Measurements from ENCODE around the gene RUNX2. TPM values are rescaled to one million over a fixed set of nuclear protein-coding genes. Genes with fewer than 3 reads are reported as not detected.

The RUNX2 gene
- total RNA-seq, 1 donor from 2014 or later: not detected

DNA sequence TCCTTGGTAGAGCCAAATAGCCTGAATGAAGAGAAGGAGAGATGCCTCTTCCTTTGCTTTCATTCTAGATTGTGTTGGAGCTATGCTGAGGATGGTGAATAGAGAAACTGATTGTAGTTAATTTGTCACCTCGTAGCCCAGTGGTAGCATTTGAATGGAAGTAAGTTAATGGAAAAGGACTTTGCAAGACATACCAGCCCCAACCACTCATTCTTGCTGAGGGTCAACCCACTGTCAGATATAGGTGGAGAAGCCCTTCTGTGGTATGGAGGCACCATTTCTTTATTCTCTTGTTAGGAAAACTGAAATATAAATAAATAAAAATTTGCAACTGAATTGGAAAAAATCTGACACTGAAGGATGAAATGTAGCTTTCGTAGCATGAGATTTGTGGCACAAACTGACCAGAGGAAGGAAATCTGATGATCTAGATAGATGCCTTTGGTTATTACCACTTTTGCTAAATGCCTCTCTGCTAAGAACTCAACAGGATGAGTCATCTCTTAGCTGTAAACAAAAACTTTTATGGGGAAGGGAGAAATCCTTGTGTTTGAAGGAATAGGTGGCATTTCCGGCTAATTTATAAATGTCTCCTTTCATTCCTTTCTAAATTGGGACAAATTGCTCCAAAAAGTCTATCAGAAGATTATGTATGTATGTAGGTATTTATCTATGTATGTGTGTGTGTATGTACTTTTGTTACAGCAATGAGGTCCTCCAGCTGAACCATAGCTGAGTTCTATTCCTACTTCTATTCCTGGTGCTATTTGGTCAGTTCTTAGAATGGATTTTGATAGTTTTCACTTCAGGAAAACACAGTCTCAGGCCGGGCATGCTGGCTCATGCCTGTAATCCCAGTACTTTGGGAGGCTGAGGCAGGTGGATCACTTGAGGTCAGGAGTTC lies 126.1 kb downstream of the RUNX2 start:
- Mint-ChIP-seq H3K27ac (ENCODE audit: unreplicated experiment) (no peak overlapping the region), H3K27me3 (ENCODE audit: unreplicated experiment) (no peaks in the 10 kb centered on the region), H3K4me3 (ENCODE audit: unreplicated experiment) (no peak overlapping the region), H3K36me3 (ENCODE audit: unreplicated experiment) (no peaks in the 10 kb centered on the region), H3K9me3 (ENCODE audit: unreplicated experiment) (no peaks in the 10 kb centered on the region), H3K4me1 (ENCODE audit: low read depth, unreplicated experiment) (no peaks in the 10 kb centered on the region)
- TF ChIP-seq, protein P1, sequence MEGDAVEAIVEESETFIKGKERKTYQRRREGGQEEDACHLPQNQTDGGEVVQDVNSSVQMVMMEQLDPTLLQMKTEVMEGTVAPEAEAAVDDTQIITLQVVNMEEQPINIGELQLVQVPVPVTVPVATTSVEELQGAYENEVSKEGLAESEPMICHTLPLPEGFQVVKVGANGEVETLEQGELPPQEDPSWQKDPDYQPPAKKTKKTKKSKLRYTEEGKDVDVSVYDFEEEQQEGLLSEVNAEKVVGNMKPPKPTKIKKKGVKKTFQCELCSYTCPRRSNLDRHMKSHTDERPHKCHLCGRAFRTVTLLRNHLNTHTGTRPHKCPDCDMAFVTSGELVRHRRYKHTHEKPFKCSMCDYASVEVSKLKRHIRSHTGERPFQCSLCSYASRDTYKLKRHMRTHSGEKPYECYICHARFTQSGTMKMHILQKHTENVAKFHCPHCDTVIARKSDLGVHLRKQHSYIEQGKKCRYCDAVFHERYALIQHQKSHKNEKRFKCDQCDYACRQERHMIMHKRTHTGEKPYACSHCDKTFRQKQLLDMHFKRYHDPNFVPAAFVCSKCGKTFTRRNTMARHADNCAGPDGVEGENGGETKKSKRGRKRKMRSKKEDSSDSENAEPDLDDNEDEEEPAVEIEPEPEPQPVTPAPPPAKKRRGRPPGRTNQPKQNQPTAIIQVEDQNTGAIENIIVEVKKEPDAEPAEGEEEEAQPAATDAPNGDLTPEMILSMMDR (IDR thresholded peaks at IDR 0.05; ENCODE audit: partially characterized antibody, unreplicated experiment): no peak
- DNase-seq: no peak

DNA sequence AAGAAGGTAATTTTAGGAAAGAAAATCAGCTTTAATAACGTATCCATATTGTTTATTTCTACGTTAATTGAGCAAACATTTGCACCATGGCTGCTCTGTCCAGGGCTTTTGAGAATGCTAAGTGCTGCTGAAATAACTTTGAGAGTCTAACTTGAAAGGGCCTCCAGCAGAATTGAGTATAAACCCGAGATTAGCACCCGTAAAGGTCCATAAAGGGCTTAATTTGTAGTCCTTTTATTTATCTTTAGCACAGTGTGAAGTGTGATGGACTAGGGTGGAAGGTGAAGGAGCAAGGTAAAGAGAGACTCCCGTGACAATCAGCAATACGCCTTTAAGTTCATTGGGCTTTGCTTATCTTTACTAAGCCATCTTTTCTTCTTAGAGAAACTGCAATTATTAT lies 127.3 kb downstream of the RUNX2 start:
- no peak overlapping the region for H3K27ac Mint-ChIP-seq (ENCODE audit: unreplicated experiment)
- H3K4me3 Mint-ChIP-seq (ENCODE audit: unreplicated experiment): no peak overlapping the region
- no peaks in the 10 kb centered on the region for H3K4me1 Mint-ChIP-seq (ENCODE audit: low read depth, unreplicated experiment)
- no peaks in the 10 kb centered on the region for H3K9me3 Mint-ChIP-seq (ENCODE audit: unreplicated experiment)
- no peaks in the 10 kb centered on the region for H3K36me3 Mint-ChIP-seq (ENCODE audit: unreplicated experiment)
- H3K27me3 Mint-ChIP-seq (ENCODE audit: unreplicated experiment): no peaks in the 10 kb centered on the region
- TF ChIP-seq, protein P1 (IDR thresholded peaks at IDR 0.05; ENCODE audit: partially characterized antibody, unreplicated experiment): no peak
- no peak for DNase-seq

DNA sequence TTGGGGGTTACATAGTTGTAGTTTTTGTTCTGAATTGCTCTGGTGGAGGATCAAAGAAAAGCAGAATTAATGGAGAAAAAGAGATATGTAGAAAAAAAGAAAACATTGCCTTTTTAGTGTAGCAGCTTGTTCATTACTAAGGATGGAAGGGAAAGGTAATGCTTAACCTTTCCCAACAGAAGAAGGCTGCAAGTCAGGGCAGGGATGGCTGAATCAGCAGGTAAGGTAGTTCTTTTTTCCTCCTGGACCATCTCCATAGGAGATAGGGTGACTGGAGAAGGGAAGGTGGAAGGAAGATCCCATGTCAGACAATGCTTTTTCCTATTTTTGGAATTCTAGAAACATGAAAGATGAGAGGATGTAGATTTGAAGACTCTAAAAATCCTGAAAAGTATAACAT lies 129.0 kb downstream of the RUNX2 start:
- no peak for DNase-seq
- no peaks in the 10 kb centered on the region for H3K27me3 Mint-ChIP-seq (ENCODE audit: unreplicated experiment)
- H3K27ac Mint-ChIP-seq (ENCODE audit: unreplicated experiment): no peak overlapping the region
- TF ChIP-seq, protein P1 (IDR thresholded peaks at IDR 0.05; ENCODE audit: partially characterized antibody, unreplicated experiment): no peak
- no peaks in the 10 kb centered on the region for H3K36me3 Mint-ChIP-seq (ENCODE audit: unreplicated experiment)
- H3K4me3 Mint-ChIP-seq (ENCODE audit: unreplicated experiment): no peak overlapping the region
- H3K9me3 Mint-ChIP-seq (ENCODE audit: unreplicated experiment): no peaks in the 10 kb centered on the region
- no peaks in the 10 kb centered on the region for H3K4me1 Mint-ChIP-seq (ENCODE audit: low read depth, unreplicated experiment)

DNA sequence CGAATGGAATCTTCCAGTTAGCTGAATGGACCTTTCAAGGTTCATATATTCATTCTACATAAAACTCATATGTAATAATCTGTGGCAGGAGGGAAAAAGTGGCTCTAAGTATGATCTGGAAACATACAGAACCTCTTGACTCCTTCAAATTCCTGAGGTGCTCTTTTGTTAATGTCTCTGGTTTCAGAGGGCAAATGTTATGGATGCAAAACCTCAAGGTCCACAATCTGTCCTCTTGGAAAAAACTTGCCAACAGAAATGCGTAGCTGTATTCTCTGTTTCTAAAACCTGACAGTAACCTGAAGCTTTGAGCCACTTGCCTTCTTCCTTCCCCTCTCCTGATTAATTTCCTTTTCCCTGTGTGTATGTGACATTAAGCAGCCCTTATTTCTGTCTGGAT lies 130.5 kb downstream of the RUNX2 start:
- no peaks in the 10 kb centered on the region for H3K27me3 Mint-ChIP-seq (ENCODE audit: unreplicated experiment)
- no peaks in the 10 kb centered on the region for H3K36me3 Mint-ChIP-seq (ENCODE audit: unreplicated experiment)
- no peak overlapping the region for H3K4me3 Mint-ChIP-seq (ENCODE audit: unreplicated experiment)
- DNase-seq: no peak
- no peak overlapping the region for H3K27ac Mint-ChIP-seq (ENCODE audit: unreplicated experiment)
- TF ChIP-seq, protein P1 (IDR thresholded peaks at IDR 0.05; ENCODE audit: partially characterized antibody, unreplicated experiment): no peak
- no peaks in the 10 kb centered on the region for H3K4me1 Mint-ChIP-seq (ENCODE audit: low read depth, unreplicated experiment)
- no peaks in the 10 kb centered on the region for H3K9me3 Mint-ChIP-seq (ENCODE audit: unreplicated experiment)

DNA sequence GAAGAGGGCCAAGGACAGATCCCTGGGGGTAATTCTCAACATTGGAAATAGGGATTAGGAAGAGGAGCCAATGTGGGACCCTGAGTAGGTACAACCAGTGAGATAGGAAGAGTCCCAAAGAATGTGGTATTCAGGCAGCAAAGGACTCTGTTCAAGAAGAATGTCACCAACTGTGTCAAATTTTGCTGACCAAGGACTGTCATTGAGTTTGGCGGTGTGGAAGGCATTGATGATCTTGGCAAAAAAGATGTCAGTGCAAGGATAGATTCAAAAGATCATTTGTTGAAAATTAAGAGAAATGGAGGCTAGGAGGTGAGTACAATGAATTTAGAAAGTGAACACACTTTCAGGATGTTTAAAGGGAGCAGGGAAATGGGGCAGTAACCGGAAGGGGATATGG lies 132.0 kb downstream of the RUNX2 start:
- H3K27me3 Mint-ChIP-seq (ENCODE audit: unreplicated experiment): no peaks in the 10 kb centered on the region
- TF ChIP-seq, protein P1 (IDR thresholded peaks at IDR 0.05; ENCODE audit: partially characterized antibody, unreplicated experiment): no peak
- H3K36me3 Mint-ChIP-seq (ENCODE audit: unreplicated experiment): no peaks in the 10 kb centered on the region
- H3K9me3 Mint-ChIP-seq (ENCODE audit: unreplicated experiment): no peaks in the 10 kb centered on the region
- no peak overlapping the region for H3K27ac Mint-ChIP-seq (ENCODE audit: unreplicated experiment)
- H3K4me3 Mint-ChIP-seq (ENCODE audit: unreplicated experiment): no peak overlapping the region
- no peaks in the 10 kb centered on the region for H3K4me1 Mint-ChIP-seq (ENCODE audit: low read depth, unreplicated experiment)
- no peak for DNase-seq
